GM21737 (cell line): Measurements from ENCODE around the gene MEAK7.

ENCODE experiments used
- ATAC-seq: cut with Tn5 transposase; IDR thresholded peaks from one replicate; pipeline ENCODE4 v1.9.1; 2021; ENCODE audit warnings: mild to moderate bottlenecking, moderate library complexity; ENCODE audit not compliant: unreplicated experiment

The MEAK7 gene

DNA sequence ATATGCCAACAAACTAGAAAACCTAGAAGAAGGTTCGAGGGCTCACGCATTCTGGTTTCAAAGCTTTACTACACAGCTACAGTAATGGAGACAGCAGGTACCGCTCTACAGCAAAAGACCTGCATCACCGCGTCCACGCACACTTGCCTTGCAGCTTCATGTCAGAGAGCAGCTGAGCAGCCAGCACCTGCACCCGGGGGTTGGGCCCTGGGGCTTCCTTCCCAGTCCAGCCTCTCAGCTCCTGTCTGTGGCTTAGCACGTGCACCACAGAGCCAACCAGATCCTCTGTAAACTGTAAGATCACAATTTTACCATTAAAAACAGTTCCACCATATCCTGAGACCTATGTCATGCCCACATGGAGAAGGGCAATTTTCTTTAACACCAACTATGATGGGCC is 15.3 kb downstream of the MEAK7 start:
- no peak for ATAC-seq

DNA sequence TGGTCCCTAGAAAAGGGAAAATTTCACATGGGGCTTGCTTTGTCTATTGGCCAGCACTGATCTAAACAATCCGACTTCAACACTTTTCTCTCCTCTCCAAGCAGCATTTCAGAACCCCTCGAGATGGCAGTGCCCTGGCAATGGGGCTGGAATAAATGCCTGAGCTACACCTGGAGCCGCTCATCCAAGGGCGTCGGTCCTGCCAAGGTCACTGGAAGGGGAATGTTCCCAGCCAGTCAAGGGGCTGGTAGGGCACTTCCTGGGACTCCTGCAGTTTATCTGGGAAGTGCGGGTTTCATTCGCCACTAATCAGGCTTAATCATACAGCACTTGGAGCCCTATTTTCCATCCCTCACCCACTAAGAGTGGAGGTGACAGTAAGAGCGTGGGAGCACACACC is 17.1 kb downstream of the MEAK7 start:
- ATAC-seq, result no peak

DNA sequence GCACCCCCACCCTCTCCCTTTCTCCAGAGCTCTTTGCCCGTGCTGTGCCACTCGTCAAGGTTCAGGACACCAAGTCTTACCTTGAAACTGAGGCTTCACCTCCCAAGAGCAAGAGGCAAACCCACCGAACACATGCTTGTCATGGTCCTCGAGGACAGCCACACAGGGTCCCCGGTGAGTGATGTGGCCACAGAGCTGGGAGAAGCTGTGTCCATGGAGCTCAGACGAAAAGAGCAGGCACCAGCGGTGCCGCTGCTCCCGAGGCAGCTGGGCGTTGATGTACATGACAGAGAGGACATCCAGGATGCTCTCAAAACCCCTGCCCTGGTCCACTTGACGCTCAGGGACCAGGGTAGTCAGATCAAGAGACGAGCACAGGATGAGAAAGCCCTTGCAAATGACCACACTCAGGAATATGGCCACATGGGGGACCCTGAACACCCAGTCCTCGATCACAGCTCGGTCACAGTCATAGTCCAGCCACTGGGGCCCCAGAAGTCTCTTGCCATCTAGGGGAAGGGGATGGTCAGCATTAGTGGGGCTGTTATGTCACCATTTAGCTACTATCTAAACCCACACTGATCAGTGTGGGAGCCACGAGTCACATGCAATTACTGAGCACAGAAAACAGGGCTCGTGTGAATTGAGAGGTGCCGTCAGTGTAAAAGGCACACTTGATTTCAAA is 17.8 kb downstream of the MEAK7 start:
- no peak for ATAC-seq

DNA sequence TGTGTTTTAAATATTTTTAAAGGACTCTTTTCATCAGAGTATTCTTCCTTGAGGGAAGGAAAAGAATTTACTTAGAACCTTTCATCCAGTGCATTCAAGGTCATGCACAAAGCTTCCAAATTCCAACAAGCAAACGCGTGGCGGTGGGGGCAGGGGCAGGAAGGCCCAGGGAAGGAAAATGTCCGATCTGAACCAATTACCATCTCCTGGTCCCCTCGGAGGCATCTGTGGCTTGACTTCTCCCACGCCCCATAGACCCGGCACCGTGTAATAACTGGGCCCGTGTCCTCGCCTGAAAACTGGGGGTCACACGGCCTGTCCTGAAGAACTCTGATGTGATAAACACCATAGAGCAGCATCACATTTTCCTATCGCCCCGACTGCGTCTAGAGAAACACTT is 18.3 kb downstream of the MEAK7 start:
- ATAC-seq, result no peak

DNA sequence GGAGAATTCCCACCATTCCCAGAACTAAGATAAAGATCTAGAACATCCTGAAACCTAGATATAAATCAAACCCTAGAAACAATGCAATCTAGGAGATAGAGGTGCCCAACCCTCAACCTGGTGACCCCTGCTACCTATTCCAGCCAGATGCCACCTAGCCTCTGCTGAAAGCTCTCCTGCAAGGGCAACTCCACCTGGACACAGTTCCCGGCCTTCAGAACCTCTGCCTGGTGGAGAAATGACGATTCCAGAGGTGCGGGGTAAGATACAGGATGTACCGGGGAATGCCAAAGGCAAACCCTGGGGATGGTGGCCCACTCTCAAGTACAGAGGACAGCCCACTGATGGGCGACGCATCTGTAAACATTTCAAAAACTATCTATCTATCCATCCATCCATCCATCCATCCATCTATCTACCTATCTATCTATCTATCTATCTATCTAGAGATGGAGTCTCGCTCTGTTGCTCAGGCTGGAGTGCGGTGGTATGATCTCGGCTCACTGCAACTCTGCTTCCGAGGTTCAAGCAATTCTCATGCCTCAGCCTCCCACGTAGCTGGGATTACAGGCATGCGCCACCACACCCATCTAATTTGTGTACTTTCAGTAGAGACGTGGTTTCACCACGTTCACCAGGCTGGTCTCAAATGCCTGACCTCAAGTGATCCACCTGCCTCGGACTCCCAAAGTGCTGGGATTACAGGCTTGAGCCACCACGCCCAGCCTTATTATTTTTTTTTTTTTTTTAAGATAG is 19.0 kb downstream of the MEAK7 start:
- ATAC-seq, result no peak

DNA sequence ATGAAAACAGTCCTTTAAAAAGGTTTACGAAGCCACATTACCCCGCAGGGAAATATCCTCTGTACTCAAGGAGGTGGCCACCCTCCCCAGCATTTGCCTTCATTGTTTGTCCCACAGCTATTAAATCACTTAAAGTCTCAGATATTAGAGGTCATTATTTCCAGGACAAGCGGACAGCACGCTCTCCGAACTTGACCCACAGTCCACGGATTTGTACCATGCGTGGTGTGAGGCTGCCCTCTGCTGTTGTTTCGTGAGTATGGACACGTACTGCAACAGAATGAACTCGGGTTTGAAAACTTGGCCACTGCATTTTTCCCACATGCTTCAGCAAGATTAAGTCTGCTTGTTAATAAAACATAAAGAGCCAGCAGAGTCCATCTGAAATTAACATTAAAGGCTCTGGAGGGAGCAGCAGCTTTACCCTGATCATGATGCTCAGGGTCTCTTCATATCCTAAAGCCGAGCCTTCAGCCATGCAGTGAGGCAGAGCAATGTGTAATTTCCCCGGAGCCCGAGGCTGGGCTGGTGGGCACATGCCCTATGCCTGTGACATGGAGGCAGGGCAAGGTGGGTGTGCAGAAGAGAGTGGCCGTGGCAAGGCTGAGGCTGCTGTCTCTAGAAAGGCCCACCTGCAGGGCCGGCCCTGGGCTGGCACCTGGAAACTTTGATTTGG is 19.7 kb downstream of the MEAK7 start:
- no peak for ATAC-seq

DNA sequence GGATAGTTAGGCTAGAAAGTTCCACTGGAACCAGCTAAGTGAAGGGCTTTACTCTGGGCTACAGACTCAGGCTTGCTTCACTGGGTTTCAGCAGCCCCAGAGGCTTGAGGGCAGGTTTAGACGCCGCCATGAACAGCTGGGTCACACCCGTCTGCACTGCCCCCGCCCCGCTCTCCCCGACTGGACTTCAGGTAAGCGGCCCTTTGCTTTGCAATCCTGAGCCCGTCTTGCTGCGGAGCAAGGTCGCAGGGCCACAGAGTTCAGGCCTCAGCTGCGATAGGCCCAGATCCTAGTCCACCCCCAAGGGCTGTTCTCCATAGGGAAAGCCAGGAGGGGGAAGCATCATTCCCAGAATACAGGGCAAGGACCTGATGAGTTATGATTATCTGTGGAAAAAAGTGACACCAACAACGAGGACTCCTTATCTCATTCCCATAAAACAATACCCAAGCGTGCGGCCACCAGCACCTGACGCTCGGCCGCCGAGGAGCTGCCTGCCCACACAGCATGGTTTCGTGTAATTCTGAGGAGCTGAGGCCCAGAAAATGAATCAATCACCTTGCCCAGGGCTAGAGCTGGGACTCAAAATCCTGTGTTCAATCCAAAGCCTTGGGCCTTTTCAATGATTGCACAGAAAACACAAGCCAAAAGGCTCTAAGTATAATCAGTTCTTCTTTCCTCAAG is 20.4 kb downstream of the MEAK7 start:
- no peak for ATAC-seq

DNA sequence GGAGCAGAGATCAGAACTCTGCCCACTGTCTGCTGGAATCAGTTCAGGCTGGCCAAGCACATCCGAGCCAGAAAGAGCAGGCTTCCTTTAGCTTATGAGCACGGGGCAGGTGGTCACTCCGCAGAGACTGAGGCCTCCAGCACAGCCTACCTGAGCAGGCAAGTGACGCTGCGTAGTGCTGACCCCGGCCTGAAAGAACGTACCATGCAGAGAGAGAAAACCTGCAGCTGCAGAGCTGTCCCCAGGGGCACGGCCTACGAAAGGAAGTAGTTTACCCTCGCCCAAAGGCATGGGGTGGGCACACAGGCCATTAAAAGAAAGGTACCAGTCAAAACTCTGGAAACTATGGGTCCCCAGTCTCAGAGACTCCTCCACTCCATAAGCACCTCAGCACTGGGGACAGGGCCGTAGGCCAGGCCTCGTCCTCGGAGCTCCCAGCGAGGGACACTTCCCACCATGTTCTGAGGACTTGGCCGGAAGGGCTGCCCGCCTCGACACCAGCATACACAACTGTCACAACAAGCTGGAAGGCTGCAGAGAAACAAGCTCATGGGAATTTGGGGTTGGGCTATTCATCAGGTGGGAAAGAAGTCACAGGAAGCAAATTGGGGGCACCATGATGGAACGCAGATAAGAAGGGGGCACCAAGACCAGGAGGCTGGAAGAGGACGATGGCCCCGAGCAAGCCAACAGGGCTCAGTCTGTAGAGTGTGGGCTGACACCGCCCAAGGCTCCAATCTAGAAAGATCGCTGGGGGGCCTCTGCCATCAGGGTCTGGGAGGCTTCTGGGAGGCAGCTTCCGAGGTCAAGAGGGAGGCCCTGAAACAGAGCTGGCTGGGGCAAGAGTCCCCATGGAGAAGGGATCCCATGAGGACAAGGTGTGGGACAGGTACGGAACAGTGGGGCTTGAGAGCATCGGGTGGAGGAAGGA is 21.2 kb downstream of the MEAK7 start:
- ATAC-seq, result no peak

DNA sequence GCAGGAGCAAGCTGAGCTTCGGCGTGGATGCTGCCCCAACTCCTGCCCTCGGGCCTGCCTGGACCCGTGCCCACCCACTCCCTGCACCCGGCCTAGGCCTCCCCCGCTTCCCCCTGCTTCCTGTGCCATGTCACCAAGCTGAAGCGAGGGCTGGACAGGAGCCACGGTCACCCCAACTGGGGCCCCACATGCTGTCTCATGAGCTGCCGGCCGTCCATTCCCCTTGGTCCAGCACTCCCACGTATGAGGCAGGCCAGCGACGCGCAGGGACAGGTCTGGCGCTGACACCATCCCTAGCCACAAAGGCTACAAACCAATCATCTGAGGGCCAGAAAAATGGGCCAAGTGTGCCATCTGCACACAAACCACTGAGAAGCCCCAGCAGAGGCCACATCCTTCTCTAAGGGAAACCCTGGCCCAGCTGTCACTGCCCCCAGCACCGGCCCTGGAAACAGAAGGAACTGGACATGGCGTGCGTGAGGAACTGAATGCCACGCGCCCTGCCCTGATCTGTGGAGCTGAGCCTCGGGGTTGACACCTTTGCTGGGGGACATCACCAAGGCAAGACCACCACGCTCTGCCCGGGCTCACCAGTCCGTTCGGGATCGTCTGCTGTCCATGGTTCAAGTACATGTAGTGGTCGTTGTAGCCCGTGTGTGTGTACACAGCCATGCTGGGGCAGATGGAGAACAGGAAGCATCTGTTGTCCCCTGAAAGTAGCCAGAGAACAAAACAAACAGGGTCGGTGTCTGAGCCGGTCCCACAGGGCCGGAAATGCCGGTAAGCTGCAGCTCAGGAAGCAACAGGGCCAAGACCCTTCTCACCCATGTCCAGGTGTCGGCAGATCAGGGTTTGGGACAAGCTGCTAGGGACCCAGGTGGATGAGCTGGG is 22.2 kb downstream of the MEAK7 start:
- ATAC-seq, result no peak

DNA sequence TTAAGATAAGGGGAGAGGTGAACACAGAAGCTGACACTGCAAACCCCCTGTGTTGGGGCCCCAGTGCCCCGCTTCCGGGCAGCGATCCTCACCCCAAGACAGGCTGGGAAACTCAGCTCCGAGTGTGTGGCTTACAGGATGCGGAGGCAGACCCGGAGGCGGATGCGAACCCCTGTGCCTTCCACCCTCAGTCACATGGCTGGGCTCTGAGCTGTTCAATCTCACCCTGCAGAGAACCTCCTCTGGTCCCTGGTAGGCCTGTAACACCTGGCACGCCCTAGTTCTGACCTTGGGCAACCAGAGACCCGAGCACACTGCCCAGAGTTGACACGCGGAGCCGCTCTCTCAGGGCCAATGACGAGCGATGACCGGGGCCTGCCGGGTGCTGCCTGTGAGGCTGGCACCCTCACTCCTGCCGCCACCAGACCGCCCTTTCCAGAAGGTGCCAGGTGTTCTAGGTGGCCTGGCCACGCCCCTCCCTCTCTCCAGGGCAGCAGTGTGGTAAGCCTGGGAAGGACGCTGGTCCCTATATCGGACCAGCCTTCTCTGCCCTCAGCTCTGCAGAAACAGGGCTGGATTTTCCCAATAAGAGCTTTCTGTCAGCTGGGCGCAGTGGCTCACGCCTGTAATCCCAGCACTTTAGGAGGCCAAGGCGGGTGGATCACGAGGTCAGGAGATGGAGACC is 23.3 kb downstream of the MEAK7 start:
- ATAC-seq, result no peak

DNA sequence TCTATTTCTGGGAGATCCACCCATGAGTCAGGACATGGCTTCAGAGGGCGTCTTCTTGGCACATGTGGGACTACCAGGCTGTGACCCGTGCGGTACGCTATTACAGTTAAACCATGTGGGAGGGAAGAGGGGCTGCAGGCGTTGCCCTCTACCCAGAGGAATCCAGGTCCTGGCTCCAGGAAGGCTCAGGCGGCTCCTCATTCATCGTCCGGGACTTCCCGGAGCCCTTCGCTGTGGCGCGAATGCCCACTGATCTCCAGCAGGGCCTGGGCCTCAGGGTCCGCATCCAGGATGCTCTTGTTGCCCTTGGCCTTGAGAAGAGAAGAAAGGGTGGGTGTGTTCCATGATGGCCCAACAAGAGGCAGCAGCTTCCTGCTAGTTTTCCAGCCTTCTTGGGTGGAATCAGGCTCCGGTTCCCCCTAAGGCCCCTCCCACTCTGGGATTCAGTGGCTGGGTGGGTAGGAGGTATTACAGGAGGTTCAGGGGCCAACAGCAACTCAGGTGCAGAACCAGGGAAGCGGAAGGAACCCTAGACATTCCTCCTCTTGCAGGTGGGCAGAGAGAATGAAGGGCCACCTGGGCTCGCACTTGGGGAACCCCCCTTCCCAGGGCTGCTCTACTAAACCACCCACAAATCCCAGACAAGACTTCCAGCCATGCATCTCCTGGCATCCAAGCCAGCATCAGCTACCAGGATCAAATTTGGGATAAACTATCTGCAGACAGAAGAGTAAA is 24.6 kb downstream of the MEAK7 start:
- no peak for ATAC-seq

DNA sequence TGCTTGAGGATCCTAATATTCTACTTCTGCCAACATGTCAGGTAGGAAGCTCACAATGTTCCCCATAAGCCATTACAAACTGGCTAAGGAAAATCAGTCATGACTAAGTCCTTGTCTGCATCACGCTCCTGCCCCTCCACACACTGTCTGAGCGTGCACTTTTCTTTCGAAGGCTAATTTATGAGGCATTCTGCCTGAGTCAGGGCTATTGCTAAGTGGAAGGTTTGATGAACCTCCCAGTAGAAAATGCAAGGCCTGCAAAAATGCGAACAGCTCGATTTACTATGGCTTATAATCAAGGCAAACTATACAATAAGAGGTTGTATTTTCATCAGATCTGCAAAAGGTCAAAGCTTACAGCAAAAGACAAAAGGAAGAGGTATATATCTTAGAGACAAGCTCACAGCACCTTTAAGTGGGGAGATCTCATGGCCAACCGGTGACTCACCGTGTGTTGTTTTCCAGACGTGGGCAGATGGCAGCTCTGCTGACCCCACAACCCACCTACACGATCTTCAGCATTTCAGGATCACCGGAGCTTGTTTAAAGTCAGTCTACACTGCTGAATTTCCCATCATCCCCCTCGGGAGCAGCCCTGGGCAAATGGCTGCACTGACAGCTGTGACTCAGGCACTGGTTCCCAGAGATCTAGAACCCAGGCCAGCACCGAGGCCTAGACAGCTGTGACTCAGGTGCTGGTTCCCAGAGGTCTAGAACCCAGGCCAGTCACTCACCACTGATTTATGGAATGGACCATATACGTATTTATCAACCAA is 26.1 kb downstream of the MEAK7 start:
- ATAC-seq, result no peak

DNA sequence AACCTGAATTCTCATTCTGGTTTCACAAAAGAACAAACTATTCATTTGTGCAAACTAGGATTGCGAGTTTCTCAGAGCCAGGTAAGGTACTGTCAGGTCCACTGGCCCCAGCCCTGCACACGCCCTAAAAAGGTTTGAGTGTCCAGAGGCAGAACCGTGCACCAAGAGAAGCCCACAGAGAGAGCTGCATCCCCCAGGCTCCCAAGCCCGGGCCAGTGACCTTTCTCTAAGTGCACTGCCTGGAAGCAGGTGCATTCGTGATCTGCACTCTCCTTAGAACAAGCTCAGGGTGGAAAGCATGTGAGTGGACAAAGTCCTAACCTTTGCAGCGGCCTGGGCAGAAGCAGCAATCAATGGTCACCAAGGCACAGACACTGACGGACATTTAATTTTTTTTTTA is 26.8 kb downstream of the MEAK7 start:
- ATAC-seq, result no peak

DNA sequence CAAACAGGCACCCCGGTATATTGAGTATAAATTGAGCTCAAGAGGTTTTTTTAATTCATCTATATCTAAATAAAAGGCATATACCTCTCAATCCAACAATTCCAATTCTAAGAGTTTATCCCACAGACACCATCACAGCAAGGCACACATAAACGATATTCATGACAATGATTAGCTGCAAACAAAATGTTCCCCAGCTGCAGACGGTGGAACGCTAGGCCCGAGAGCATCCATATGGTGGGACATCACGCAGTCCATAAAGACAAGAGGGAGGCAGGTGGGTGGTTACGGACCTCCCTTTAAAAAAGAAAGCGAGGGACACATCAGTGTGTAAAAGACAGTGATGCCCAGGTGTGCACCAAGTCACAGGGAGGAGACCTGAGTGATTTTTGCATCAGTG is 28.1 kb downstream of the MEAK7 start:
- ATAC-seq, result no peak

DNA sequence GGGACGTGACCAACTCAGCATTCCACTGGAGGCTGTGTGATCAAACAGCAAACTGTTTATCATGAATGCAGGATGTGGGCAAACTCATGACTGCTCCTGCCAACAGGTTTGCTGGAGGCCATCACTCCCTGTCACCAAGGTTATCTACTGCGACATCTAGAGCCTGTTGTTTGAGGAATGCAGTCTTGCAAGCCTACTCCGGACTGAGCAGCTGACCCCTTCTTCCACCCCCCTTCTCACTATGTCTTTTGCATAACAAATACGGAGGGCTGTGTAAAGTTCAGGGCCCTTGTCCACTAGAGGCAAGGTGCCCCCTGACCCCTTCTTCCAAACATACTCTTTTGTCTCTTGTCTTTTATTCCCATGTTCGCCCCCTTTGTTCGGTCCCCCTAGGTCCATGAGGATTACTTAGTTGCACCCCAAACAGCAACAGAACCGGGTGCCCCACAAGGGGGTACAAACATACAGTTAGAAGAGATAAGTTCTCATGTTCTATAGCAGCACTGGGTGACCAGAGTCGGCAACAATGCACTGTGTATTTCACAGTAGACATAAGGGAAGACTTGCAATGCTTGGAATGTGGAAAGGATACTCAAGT is 28.7 kb downstream of the MEAK7 start:
- ATAC-seq, result no peak

DNA sequence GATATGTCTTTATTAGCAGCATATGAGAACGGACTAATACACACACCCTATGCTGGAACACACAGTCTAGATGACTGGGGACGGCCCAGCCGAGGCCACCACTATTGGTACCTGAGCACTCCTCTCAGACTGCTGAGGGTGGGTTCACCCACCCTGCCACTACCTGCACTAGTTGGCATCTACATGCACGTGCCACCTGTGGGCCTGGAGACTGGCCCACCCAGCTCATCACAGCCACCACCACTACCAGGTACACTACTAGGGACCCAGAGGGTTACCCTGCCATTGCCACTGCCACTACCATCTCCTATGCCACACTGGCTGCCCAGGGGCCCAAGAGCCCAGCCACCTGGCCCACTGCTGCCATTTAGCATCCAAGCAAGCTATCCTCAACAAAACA is 32.5 kb downstream of the MEAK7 start:
- no peak for ATAC-seq

DNA sequence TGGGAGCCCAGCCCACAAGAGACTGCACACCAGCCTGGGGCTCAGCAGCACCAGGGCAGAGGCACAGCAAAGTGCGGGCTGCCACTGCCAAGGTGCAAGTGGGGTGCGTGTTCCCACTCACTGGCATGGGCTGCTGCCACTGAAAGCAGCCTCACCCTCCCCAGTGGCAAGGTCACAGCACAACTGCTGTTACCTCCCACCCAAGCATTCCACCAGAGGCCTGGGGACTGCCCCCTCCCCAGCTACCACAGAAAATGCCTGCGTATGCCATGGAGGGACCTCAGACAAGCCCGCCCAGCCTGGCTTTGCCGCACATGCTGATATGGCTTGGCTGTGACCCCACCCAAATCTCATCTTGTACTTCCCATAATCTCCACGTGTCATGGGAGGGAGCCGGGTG is 33.1 kb downstream of the MEAK7 start:
- no peak for ATAC-seq
